Measurements from ENCODE around the gene ATP6V1E1.

DNA sequence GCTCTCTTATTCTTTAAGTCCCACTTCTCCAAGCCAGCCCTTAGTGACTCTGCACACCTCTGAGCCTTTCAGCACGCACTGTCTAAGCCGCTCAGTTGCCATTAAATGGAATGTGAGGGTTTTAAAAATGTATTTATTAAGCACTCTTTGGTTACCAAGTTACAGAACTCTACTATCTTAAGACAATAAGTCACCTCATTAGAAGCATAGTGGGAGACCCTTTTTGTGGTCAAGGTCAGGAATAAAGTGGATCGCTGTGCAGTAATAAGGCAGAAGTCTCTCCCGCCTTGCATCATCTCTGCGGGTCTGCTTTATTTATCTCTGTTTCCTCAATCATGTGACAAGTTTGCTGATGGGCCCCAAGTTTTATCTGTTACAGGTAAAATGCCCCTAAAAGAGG is 53.4 kb downstream of the ATP6V1E1 start:
- TF ChIP-seq, protein P1, sequence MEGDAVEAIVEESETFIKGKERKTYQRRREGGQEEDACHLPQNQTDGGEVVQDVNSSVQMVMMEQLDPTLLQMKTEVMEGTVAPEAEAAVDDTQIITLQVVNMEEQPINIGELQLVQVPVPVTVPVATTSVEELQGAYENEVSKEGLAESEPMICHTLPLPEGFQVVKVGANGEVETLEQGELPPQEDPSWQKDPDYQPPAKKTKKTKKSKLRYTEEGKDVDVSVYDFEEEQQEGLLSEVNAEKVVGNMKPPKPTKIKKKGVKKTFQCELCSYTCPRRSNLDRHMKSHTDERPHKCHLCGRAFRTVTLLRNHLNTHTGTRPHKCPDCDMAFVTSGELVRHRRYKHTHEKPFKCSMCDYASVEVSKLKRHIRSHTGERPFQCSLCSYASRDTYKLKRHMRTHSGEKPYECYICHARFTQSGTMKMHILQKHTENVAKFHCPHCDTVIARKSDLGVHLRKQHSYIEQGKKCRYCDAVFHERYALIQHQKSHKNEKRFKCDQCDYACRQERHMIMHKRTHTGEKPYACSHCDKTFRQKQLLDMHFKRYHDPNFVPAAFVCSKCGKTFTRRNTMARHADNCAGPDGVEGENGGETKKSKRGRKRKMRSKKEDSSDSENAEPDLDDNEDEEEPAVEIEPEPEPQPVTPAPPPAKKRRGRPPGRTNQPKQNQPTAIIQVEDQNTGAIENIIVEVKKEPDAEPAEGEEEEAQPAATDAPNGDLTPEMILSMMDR (conservative IDR thresholded peaks at IDR 0.05; ENCODE audit: low read depth, low read length), result no peak
- no peak for TF ChIP-seq EZH2 (IDR thresholded peaks at IDR 0.05; ENCODE audit: borderline replicate concordance, low read depth, low read length, poor library complexity, severe bottlenecking)
